Suppressor macrophage (primary cell): ENCODE measurements around the gene TMEM201.
"Not testable (repeated sequence)": the region's sequence is repeated elsewhere in the genome, so short reads cannot be mapped to it uniquely, and the experiment has no call there.

Experiments used
- DNase-seq, 4 experiments: peaks; one replicate each; pipeline ENCODE4 v3.0.0-alpha.2; 2020 to 2022
- total RNA-seq, 17 experiments: gene quantifications; one replicate each; lab custom pipeline; 2026; ENCODE audit warnings: mixed read lengths in 6 of 17, inconsistent platforms in 3 of 17; lab: John Stamatoyannopoulos, UW

The TMEM201 gene, protein sequence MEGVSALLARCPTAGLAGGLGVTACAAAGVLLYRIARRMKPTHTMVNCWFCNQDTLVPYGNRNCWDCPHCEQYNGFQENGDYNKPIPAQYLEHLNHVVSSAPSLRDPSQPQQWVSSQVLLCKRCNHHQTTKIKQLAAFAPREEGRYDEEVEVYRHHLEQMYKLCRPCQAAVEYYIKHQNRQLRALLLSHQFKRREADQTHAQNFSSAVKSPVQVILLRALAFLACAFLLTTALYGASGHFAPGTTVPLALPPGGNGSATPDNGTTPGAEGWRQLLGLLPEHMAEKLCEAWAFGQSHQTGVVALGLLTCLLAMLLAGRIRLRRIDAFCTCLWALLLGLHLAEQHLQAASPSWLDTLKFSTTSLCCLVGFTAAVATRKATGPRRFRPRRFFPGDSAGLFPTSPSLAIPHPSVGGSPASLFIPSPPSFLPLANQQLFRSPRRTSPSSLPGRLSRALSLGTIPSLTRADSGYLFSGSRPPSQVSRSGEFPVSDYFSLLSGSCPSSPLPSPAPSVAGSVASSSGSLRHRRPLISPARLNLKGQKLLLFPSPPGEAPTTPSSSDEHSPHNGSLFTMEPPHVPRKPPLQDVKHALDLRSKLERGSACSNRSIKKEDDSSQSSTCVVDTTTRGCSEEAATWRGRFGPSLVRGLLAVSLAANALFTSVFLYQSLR
- total RNA-seq: 1.3 to 14.9 (median 5.4) reads per million in 17 experiments

DNA sequence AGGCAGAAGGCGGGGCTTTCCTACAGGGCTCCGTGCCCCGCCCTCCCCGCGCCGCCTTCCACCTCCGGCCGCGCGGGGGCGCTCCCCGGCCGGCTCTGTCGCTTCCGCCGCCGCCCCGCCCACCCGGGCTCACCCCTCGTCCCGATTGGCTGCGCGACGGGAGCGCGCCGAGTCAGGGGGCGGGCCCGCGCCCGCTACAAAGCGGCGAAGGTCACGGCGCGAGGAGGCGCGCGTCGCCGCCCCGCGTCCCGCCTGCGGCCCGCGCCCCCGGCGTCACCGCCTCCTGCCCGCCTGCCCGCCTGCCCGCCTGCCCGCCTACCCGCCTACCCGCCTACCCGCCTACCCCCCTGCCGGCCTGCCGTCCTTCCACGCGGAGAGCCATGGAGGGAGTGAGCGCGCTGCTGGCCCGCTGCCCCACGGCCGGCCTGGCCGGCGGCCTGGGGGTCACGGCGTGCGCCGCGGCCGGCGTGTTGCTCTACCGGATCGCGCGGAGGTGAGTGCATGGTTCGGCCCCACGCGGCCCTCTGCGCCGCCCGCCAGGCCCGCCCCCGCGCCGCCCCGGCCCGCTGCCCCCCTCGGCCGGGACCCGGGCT lies at the start of gene TMEM201:
Gene TMEM201 (plus strand): TSS at position 361 of the 593 bp plus-strand sequence. CDS start 20 bp downstream, at position 381.
- peak; percentile 95 to 99 (median 98) for DNase-seq

DNA sequence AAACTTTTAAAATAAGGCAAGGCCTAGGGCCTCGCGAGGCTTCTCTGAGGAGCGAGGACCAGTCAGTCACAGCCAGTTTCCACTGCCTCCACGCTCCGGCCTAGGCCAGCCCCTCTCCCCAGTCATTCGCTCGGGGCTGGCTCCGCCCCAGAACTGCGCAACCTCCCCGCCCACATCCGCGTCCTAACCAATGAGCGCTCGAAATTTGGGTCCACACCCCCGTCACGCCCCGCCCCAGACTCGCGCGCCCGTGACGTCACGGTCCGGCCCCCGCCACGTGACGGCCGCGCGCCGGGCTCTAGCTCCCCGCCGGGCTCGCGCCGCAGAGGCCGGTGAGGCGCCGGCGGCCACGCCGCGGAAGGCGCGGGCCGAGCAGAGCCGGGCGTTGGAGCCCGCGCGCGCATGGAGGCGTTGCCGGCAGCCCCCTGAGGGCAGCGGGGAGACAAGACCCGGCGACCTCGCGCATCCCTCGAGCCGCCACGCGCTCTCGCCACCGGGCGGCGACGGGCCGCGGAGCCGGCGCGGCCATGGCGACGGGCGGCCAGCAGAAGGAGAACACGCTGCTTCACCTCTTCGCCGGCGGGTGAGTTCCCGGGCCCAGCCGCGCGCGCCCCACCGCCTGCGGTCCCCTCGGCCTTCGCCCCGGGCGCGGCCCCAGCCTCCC lies 49.4 kb upstream of the TMEM201 start, which contains the start of gene SLC25A33:
Gene SLC25A33 (plus strand): TSS at position 301 of the 664 bp plus-strand sequence. CDS start 227 bp downstream, at position 528.
- DNase-seq: peak; percentile 99

- DNase-seq: peak; percentile 65 to 87 (median 79)
These were observed 48.7 kb upstream of the TMEM201 start for GRCh38 chr1:9539829-9540550.

DNA sequence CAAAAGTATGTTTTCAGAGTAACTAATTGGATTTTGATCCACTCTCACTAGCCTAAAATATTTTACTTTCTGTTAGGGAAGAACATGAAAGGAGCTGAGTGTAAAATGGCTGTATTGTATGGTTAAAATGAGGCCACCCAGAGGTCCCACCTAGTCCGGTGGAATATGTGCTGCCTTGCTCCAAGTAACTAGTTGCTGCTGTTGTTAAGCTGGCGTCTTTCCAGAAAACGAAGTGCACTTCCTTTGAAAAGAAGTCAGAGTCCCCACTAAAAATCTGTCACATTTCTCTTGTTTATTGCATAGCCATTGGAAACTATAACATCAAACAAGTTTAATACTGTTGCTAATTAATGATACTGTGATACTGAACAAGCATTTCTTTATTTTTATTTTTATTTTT lies 46.3 kb upstream of the TMEM201 start:
- peak in 3 of 4 experiments; percentile 29 to 52 (median 47) for DNase-seq

- DNase-seq: no peak
These were observed 43.8 kb upstream of the TMEM201 start for GRCh38 chr1:9544926-9545325.

DNA sequence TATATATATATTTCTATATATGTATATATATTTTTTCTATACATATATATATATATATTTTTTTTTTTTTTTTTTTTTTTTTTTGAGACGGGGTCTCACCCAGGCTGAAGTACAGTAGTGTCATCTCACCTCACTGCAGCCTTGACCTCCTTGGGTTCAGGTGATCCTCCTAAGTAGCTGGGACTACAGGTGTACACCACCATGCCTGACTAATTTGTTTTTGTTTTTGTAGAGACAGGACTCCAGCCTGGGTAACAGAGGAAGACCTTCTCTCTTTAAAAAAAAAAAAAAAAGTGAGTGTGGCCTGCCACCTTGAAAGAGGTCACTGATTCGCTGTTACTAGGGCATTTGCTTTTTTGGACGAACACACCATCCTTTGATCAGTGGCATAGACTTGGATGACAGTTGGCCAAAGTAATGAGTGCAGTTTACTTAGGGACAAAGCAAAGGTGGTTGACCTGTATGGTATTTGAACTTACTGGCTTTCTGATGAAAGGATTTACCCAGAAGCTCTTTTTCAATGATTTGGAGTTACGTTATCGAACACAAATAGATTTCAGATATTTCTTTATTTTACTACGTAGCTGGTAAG lies 38.7 kb upstream of the TMEM201 start:
- DNase-seq: no peak

DNA sequence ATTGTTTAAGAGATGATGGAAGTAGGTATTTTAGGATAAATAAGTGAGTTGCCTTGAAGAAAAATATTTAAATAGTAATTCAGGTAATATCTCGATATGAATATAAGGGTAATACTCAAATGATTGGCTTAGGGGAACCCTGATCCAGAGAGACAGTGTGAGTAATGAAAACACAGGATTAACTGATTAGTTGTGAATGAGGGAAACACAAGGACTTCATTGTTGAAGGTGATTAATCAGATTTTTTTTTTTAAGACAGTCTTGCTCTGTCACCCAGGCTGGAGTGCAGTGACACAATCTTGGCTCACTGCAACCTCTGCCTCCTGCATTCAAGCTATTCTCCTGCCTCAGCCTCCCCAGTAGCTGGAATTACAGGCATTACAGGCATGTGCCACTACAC lies 36.7 kb upstream of the TMEM201 start:
- no peak for DNase-seq

DNA sequence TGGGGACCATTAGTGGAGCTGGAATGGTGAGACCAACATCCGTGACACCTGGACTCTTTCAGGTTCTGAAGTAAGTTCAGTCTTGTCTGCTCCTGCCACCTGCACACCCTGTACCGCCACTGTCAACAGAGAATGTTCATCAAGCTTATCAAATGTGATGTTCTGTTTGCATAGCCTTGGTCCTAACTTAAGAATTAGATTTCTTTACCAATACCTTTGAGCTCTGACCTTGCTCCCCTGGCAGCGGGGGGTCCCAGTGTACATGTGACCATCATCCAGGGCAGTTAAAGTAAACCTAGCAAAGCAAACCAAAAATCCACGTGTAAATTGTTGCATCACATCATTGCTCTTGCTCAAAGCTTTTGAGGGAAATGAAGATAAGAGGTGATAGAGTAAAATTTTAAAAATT lies 35.0 kb upstream of the TMEM201 start:
- no peak for DNase-seq

DNA sequence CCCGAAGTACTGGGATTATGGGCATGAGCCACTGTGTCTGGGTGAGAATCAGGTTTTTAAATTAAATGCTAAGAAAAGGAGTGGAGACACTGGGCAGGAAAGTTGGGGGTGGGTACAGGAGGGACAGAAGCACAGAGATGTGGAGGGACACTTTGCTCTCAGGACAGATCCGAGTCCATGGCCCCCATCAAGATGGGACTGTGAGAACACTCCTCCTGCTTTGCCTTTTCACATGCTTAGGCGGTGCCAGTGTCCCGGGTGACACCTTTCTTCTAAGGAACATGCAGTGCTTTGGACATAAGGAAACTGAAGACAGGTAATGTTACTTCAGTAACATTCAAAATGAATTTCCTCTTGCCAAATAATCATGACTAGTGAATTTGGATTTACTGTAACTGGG lies 32.8 kb upstream of the TMEM201 start:
- DNase-seq: no peak

DNA sequence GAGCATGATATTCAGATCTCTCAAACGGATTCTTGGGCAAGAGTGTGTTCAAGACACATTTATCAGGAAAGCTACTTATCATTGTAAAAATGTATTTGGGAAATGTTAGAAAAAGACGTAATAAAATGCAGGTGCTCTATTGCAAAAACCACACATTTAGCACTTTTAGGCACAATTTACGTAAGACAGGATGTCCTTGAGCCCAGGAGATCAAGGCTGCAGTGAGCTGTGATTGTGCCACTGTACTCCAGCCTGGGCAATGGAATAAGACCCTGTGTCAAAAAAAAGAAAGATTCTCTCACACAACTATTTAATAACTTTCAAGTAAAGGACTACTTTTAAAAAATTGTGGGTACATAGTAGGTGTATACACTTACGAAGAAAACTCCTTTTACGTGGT lies 31.1 kb upstream of the TMEM201 start:
- no peak for DNase-seq

GRCh38 chr1:9558271-9558945 lies 30.3 kb upstream of the TMEM201 start:
- DNase-seq: no peak

DNA sequence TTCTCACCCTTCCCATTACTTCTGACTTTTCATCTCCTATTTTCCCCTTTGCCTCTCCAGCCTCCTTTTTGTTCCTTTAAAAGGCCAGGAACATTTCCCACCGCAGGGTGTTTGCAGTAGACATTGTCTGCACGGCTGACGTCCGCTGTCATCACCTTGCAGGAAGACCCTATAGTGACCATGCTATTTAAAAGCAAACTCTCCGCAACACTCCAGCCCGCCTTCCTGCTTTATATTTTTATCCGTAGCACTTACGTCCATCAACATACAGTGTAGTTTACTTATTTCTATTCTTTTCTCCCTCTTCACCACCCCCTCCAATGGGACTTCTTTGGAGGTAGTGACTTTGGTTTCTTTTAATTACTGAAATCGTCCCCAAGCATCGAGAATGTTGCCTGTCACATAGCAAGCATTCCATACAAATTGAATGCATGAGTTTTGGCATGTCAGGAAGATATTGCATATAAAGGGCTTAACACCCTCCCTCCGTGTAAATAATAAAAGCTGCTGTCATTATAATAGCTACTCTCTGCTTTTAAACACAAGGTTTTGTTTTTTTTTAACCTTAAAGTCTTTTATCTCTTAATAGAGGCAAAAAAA lies 29.7 kb upstream of the TMEM201 start:
- no peak for DNase-seq

DNA sequence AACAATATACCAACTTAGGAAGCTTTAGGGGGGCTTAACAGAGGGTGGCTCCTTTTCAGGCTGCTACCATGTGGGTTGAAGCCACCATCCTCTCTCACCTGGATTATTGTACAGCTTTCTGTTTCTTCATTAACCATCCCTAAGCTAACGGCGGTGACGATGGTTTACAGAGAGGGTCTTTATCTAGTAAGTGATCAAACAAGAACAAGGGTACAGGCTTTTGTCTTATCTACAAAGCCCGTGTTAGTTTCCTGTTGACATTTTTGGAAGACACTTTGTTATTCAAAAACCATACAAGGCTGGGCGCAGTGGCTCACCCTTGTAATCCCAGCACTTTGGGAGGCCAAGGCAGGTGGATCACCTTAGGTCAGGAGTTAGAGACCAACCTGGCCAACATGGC lies 29.0 kb upstream of the TMEM201 start:
- no peak for DNase-seq

DNA sequence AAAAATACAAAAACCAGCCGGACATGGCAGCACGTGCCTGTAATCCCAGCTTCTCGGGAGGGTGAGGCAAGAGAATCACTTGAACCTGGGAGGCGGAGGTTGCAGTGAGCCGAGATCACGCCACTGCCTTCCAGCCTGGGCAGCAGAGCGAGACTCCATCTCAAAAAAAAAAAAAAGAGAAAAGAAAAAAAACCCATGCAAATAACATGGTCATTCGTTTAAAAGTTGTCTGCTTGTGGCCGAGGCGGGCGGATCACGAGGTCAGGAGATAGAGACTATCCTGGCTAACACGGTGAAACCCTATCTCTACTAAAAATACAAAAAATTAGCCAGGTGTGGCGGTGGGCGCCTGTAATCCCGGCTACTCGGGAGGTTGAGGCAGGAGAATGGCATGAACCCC lies 28.6 kb upstream of the TMEM201 start:
- not testable (repeated sequence) for DNase-seq

DNA sequence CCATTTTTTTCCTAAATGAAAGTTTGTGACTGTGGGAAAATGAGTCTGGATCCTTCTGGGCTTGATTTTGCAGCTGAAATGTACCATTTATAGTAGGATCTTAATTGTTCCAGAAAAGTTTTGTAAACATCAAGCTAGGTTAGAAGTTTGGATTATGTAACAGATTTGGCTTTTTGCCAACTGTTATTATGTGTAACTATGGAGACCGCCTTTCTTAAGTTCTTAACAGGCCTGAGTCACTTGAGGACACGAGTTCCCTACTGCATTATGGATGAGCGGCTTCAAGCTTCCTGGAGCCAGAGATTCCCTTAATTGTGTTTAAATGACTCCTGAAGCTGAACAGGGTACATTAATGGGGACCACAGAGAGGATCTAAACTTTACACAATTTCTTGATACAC lies 27.3 kb upstream of the TMEM201 start:
- DNase-seq: peak; percentile 65 to 92 (median 80)

DNA sequence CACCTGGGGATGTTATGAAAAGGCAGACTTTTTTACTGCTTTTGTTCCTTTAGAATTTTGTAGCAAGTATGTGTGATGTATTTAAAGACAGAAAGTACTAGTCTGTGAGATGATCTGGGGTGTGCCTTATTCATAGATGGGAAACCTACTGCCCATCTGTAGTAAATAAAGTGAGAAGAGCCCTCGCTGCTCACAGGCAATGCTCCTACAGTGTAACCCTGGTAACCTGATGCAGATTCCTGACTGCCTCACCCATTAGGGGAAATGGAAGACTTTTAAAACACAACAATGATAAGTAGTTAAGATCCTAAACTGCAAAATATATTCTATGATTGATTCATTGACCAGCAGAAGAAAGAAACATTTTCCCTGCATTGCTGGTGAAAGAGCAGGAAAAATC lies 19.4 kb upstream of the TMEM201 start:
- DNase-seq: no peak

DNA sequence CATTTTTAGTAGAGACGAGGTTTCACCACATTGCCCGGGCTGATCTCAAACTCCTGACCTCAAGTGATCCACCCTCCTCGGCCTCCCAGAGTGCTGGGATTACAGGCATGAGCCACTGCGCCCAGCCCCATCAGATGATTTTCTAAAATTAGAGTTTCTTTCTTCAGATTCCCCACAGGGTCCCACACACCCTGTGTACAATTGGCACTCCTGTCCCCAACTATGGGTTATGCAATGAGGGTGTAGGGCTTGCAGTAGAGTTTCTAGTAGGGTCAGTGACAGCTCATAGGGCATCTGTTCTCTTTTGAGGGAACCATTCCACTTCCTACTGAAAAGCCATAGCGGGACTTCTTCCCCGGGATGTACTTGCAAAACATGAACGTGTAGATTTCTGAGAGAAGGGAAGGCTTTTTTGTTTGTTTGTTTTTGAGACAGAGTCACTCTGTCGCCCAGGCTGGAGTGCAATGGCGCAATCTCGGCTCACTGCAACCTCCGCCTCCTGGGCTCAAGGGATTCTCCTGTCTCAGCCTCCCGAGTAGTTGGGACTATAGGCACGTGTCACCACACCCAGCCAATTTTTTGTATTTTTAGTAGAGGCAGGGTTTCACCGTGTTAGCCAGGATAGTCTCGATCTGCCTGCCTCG lies 17.7 kb upstream of the TMEM201 start:
- DNase-seq: peak; percentile 38 to 80 (median 65)

- DNase-seq: peak in 3 of 4 experiments; percentile 28 to 40 (median 29)
These were observed 15.0 kb upstream of the TMEM201 start for GRCh38 chr1:9573723-9574122.

DNA sequence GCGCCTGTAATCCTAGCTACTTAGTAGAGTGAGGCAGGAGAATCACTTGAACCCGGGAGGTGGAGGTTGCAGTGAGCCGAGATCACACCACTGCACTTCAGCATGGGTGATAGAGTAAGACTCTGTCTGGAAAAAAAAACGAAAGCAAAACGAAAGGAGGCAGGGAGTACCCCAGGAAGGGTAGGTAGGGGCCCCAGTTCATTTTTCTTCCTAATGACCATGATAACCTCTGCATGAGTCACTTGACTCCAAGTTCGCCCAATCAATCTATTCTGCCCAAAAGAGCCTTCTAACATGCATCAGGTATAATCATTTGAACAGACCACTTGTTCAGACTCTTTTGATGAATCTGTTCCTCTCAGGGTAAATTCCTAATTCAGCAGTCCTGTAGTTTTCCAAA lies 13.2 kb upstream of the TMEM201 start:
- no peak for DNase-seq

- no peak for DNase-seq
These were observed 11.8 kb upstream of the TMEM201 start for GRCh38 chr1:9576903-9577302.
